SH-SY5Y (cell line): ENCODE measurements around the gene CNR2.

Experiments
- GATA2 ChIP-seq: IDR thresholded peaks from 2 replicates; pipeline ENCODE4 v1.6.1; 2011; ENCODE audit warnings: mild to moderate bottlenecking, low read depth, low read length
- GATA3 ChIP-seq: IDR thresholded peaks from 2 replicates; pipeline ENCODE4 v1.6.1; 2011; ENCODE audit warnings: low read depth, mild to moderate bottlenecking, low read length, moderate library complexity

DNA sequence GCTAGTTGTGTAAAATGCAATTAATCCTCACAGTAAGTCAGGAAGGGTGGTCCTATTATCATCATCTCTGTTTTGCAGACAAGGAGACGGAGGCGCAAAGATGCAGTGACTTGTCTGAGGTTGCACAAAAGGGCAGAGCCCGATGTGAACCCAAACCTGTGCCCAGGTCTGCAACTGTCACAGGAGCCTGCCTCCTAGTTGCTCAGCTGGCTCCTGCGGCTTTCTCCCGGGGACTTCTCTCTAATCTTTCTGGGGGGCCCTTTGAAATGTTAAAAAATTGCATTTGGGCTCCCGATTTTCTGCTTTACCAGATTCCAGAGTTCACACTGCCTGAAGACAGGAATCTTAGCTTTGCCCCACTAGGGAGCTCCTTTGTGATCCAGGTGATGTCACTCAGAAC lies 9.4 kb downstream of the CNR2 start:
- no peak for TF ChIP-seq GATA2
- TF ChIP-seq GATA3, result no peak
